GM18909 (cell line): ENCODE data around the gene WDR70.
"Not testable (repeated sequence)": the region's sequence is repeated elsewhere in the genome, so short reads cannot be mapped to it uniquely, and the experiment has no call there.

Experiments used
- ATAC-seq: cut with Tn5 transposase; IDR thresholded peaks from one replicate; pipeline ENCODE4 v1.9.1; 2021; ENCODE audit warnings: mild to moderate bottlenecking; ENCODE audit not compliant: unreplicated experiment, poor library complexity

WDR70 gene

GRCh38 chr5:37781409-37781808 is 402.3 kb downstream of the WDR70 start:
- ATAC-seq, result not testable (repeated sequence)

GRCh38 chr5:37786416-37786815 is 407.3 kb downstream of the WDR70 start:
- no peak for ATAC-seq

- no peak for ATAC-seq
These were observed 407.9 kb downstream of the WDR70 start for GRCh38 chr5:37786862-37787519.

- ATAC-seq, result no peak
These were observed 408.6 kb downstream of the WDR70 start for GRCh38 chr5:37787742-37788141.

- no peak for ATAC-seq
These were observed 410.9 kb downstream of the WDR70 start for GRCh38 chr5:37789991-37790390.

- ATAC-seq, result no peak
These were observed 412.2 kb downstream of the WDR70 start for GRCh38 chr5:37791321-37791720.

GRCh38 chr5:37792975-37793631 is 414.0 kb downstream of the WDR70 start:
- no peak for ATAC-seq

GRCh38 chr5:37795292-37795691 is 416.2 kb downstream of the WDR70 start:
- ATAC-seq, result not testable (repeated sequence)

- ATAC-seq, result not testable (repeated sequence)
These were observed 417.3 kb downstream of the WDR70 start for GRCh38 chr5:37796435-37796834.

GRCh38 chr5:37799865-37800421 is 420.8 kb downstream of the WDR70 start:
- no peak for ATAC-seq

GRCh38 chr5:37801521-37801920 is 422.4 kb downstream of the WDR70 start:
- ATAC-seq, result no peak
